NB4 (cell line): ENCODE data around the gene KCNAB2.

Experiments used
- CTCF ChIP-seq: IDR thresholded peaks from one replicate; pipeline ENCODE4 v1.5.1; 2012; ENCODE audit warnings: low read depth, low read length
- MAX ChIP-seq: IDR thresholded peaks from 2 replicates; pipeline ENCODE4 v1.6.1; 2011; ENCODE audit warnings: low read depth, low read length
- MYC ChIP-seq: IDR thresholded peaks from 2 replicates; pipeline ENCODE4 v1.6.1; 2011; ENCODE audit warnings: low read depth, low read length
- POLR2A ChIP-seq: IDR thresholded peaks from 2 replicates; pipeline ENCODE4 v1.6.1; 2011; ENCODE audit warnings: mild to moderate bottlenecking; ENCODE audit not compliant: insufficient read length; ENCODE audit errors: extremely low read depth

GRCh38 chr1:6144175-6144574, 98.5 kb downstream of the KCNAB2 start:
- TF ChIP-seq CTCF (no peak), POLR2A (no peak), MAX (no peak), MYC (no peak)
